CD1c-positive myeloid dendritic cell (primary cell): ENCODE data around the gene ALDOC.

Experiments used
- DNase-seq: peaks from one replicate; pipeline ENCODE4 v3.0.0-alpha.2; 2016; ENCODE audit errors: extremely low spot score

The ALDOC gene

GRCh38 chr17:28532050-28532960 lies 44.4 kb downstream of the ALDOC start:
- DNase-seq = no peak

- DNase-seq = no peak
These were observed 45.8 kb downstream of the ALDOC start for GRCh38 chr17:28530926-28531325.

- no peak for DNase-seq
These were observed 46.4 kb downstream of the ALDOC start for GRCh38 chr17:28530250-28530649.

GRCh38 chr17:28529013-28529400 lies 47.7 kb downstream of the ALDOC start:
- no peak for DNase-seq

- DNase-seq = no peak
These were observed 48.2 kb downstream of the ALDOC start for GRCh38 chr17:28528327-28529012.

GRCh38 chr17:28527859-28528258 lies 48.8 kb downstream of the ALDOC start:
- DNase-seq = no peak

- DNase-seq = no peak
These were observed 49.5 kb downstream of the ALDOC start for GRCh38 chr17:28527181-28527681.

- no peak for DNase-seq
These were observed 50.3 kb downstream of the ALDOC start for GRCh38 chr17:28526381-28526780.

GRCh38 chr17:28524476-28525424 lies 51.9 kb downstream of the ALDOC start:
- DNase-seq = no peak

- no peak for DNase-seq
These were observed 52.8 kb downstream of the ALDOC start for GRCh38 chr17:28523876-28524275.

- DNase-seq = no peak
These were observed 53.5 kb downstream of the ALDOC start for GRCh38 chr17:28523186-28523585.
